Measurements from ENCODE around the gene ALKAL2. TPM values are rescaled to one million over a fixed set of nuclear protein-coding genes. Genes with fewer than 3 reads are reported as not detected.

Gene ALKAL2
- total RNA-seq, 2 experiments from 2014 or later, result not detected

- ChIA-PET POLR2A (no interaction called here), CTCF (no interaction called here)
- Mint-ChIP-seq H3K36me3 (ENCODE audit: low read depth) (no peaks in the 10 kb centered on the region), H3K4me3 (no peak overlapping the region), H3K27ac (no peak overlapping the region), H3K4me1 (ENCODE audit: low read depth) (peaks cover 10% of the 10 kb centered on the region), H3K9me3 (no peaks in the 10 kb centered on the region), H3K27me3 (peaks cover 18% of the 10 kb centered on the region)
- no peak overlapping the region for H3K27ac ChIP-seq (ENCODE audit: low read depth in 1 of 2, low read length in 2 of 2)
- intact Hi-C loops (cut with DNase I, micrococcal nuclease), result no loop called here
- no peak for TF ChIP-seq CTCF (IDR thresholded peaks at IDR 0.05)
- no peaks in the 10 kb centered on the region for H3K4me1 ChIP-seq (ENCODE audit: insufficient read depth, low read length)
- H3K4me3 ChIP-seq (ENCODE audit: low read length), result no peak overlapping the region
- DNase-seq (no peak), ATAC-seq (ENCODE audit: poor library complexity) (no peak)
- H3K9me3 ChIP-seq (ENCODE audit: control insufficient read depth in 1 of 2, insufficient read depth in 1 of 2, low read length in 2 of 2), result peaks cover 0 to 11% of the 10 kb centered on the region in 2 experiments
- H3K36me3 ChIP-seq (ENCODE audit: insufficient read depth, low read length), result no peaks in the 10 kb centered on the region
- H3K27me3 ChIP-seq (ENCODE audit: control insufficient read depth in 1 of 2, insufficient read depth in 2 of 2, low read length in 2 of 2), result peaks cover 0 to 4% of the 10 kb centered on the region in 2 experiments
These were observed 34.4 kb upstream of the ALKAL2 start for GRCh38 chr2:322326-322725.

- Mint-ChIP-seq H3K4me3 (no peak overlapping the region), H3K27me3 (peaks cover 17% of the 10 kb centered on the region), H3K36me3 (ENCODE audit: low read depth) (no peaks in the 10 kb centered on the region), H3K27ac (no peak overlapping the region), H3K9me3 (no peaks in the 10 kb centered on the region), H3K4me1 (ENCODE audit: low read depth) (peaks cover 10% of the 10 kb centered on the region)
- H3K9me3 ChIP-seq (ENCODE audit: control insufficient read depth in 1 of 2, insufficient read depth in 1 of 2, low read length in 2 of 2), result peaks cover 0 to 11% of the 10 kb centered on the region in 2 experiments
- DNase-seq (peak in 1 of 14 experiments; percentile 14), ATAC-seq (ENCODE audit: poor library complexity) (no peak)
- no peaks in the 10 kb centered on the region for H3K27me3 ChIP-seq (ENCODE audit: control insufficient read depth in 1 of 2, insufficient read depth in 2 of 2, low read length in 2 of 2)
- H3K27ac ChIP-seq (ENCODE audit: low read depth in 1 of 2, low read length in 2 of 2), result no peak overlapping the region
- TF ChIP-seq CTCF (IDR thresholded peaks at IDR 0.05), result no peak
- POLR2A ChIA-PET, result no interaction called here
- H3K36me3 ChIP-seq (ENCODE audit: insufficient read depth, low read length), result no peaks in the 10 kb centered on the region
- intact Hi-C loops (cut with DNase I, micrococcal nuclease), result no loop called here
- CTCF ChIA-PET, result no interaction called here
- no peaks in the 10 kb centered on the region for H3K4me1 ChIP-seq (ENCODE audit: insufficient read depth, low read length)
- no peak overlapping the region for H3K4me3 ChIP-seq (ENCODE audit: low read length)
These were observed 32.7 kb upstream of the ALKAL2 start for GRCh38 chr2:320561-320960.

GRCh38 chr2:319059-319600 is 31.2 kb upstream of the ALKAL2 start:
- Histone ChIP-seq H3K9me3 (ENCODE audit: control insufficient read depth in 1 of 2, insufficient read depth in 1 of 2, low read length in 2 of 2) (peaks cover 0 to 18% of the 10 kb centered on the region in 2 experiments), H3K4me3 (ENCODE audit: low read length) (no peak overlapping the region), H3K27me3 (ENCODE audit: control insufficient read depth in 1 of 2, insufficient read depth in 2 of 2, low read length in 2 of 2) (no peaks in the 10 kb centered on the region), H3K36me3 (ENCODE audit: insufficient read depth, low read length) (no peaks in the 10 kb centered on the region), H3K27ac (ENCODE audit: low read depth in 1 of 2, low read length in 2 of 2) (no peak overlapping the region), H3K4me1 (ENCODE audit: insufficient read depth, low read length) (no peaks in the 10 kb centered on the region)
- ATAC-seq (ENCODE audit: poor library complexity), result no peak
- no peaks in the 10 kb centered on the region for H3K36me3 Mint-ChIP-seq (ENCODE audit: low read depth)
- no peak overlapping the region for H3K27ac Mint-ChIP-seq
- H3K4me3 Mint-ChIP-seq, result no peak overlapping the region
- intact Hi-C loops (cut with DNase I, micrococcal nuclease), result no loop called here
- no peaks in the 10 kb centered on the region for H3K9me3 Mint-ChIP-seq
- ChIA-PET CTCF (no interaction called here), POLR2A (no interaction called here)
- no peak for TF ChIP-seq CTCF (IDR thresholded peaks at IDR 0.05)
- peaks cover 10% of the 10 kb centered on the region for H3K4me1 Mint-ChIP-seq (ENCODE audit: low read depth)
- H3K27me3 Mint-ChIP-seq, result peaks cover 17% of the 10 kb centered on the region
- DNase-seq, result no peak

All from CD4-positive, alpha-beta T cell (primary cell).